ENCODE measurements around the gene PLA2G1B.

The PLA2G1B gene

DNA sequence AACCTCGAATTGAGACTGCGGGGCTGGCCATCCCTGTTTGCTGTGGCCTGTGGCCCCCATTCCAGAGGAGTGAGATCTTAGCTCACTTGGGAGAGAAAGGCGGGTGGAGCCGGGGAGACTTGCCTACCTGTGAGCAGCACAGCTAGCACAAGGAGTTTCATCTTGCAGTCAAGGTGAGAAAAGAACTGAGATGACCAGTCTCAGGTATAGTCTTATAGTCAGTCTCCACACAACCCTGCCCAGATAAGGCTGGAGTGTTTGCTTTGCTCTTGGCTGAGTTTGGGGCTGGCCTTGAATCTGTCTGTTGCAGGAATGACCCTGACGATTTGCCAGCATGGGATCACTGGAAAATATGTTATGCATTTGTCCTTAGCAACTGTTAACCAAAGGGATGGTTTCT is at the start of gene PLA2G1B:
Gene PLA2G1B (minus strand): TSS at position 187 of the 400 bp plus-strand sequence. CDS start 26 bp downstream, at position 161.
- DNase-seq: no peak

- DNase-seq: peak; percentile 35
These were observed 49.5 kb upstream of the PLA2G1B start for GRCh38 chr12:120376934-120377572.

DNA sequence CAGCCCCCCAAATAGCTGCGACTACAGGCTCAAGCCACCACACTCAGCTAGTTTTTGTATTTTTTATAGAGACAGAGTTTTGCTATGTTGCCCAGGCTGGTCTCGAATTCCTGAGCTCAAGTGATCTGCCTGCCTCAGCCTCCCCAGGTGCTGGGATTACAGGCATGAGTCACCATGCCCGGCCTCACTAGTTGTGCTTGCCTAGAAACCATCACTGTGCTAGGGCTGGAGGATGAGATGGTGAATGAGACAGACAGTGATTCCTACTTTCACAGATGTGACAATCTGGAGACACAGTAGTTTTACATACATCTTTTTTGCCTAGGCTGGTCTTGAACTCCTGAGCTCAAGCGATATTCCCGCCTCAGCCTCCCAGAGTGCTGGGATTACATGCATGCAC is 48.8 kb upstream of the PLA2G1B start:
- DNase-seq: no peak

GRCh38 chr12:120376009-120376408 is 48.4 kb upstream of the PLA2G1B start:
- DNase-seq: no peak

DNA sequence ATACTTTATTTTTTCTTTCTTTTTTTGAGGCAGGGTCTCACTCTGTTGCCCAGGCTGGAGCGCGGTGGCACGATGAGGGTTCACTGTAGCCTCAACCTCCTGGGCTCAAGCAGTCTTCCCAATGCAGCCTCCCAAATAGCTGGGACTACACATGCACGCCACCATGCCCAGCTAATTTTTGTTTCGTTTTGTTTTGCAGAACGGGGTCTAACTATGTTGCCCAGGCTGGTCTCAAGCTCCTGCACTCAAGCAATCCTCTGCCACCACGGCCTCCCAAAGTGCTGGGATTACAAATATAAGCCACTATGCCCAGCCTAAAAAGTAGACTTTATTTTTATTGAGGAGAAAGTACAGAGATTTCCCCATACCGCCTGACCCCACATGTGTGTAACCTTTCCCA is 46.1 kb upstream of the PLA2G1B start:
- no peak for DNase-seq

DNA sequence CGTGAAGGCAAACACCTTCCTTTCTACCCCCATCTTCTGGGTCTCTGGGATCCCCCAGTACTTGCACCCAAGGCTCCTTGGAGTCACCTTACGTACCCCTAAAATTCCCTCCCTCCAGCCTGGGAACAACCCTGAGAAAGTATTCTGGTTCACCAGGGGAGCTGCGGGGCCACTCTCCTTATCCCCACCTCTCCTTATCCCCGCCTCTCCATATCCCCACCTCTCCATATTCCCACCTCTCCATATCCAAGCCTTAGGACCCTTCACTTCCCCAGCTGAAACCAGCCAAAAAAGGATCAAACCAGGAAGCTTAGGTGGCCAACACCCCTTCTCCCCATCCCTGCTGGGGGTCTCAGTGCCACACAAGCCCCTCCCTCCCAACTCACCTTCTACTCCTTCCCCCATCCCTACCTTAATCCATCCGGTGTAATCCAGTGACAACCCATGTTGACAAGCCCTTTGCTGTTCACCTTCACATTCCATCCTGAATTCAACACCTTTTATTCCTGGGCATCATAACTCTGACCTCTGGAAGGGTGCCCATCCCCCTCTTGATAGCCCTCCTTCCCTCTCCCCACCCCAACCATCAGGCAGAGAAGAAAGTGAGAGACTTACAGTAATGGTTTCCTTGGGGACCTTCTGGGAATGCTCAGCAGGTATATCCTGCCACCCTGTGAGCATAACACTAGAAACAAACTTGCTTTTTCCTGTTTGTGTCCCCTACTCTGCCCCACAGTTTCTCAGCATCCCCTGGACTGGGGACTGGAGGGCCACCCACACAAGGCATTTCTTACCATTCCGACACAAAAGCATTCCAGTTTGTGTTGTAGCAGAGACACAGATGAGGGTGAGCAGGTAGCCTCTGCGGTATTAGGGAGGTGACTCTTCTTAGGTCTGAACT is 43.0 kb upstream of the PLA2G1B start:
- DNase-seq: peak; percentile 20

DNA sequence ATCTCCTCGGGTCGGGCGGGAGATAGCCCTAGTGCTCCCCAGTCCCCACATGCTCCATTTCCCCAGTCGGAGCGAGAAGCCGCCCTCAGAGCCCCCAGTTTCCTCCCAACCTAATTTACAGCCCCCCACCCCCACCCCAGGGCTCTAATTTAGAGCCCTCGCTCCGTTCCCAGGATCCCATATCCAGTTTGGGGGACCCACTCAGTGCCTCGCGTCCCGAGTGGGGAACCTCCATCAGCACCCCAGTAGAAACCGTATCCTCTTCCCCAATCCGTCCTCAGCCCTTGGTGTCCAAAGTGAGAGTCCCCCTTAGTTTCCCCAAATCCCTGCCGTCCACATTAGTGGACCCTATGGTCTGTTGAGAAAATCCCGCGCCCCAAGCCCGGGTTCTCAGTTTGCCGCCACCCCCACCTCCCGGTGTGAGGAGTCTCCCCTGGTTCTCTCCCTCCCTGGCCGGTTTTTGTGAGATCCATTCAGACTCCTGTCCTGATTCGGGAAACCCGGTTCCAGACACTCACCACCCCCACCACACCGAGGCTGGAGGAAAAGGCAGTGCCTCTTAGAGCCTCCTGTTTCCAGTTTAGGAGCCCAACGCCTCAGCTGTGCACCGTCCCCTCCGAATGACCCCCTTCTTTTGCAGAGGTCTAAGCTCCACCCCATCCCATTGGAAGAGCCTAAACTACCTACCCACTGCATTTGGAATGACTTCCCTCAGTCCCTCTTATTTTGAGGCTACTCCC is 42.2 kb upstream of the PLA2G1B start:
- DNase-seq: peak; percentile 42

DNA sequence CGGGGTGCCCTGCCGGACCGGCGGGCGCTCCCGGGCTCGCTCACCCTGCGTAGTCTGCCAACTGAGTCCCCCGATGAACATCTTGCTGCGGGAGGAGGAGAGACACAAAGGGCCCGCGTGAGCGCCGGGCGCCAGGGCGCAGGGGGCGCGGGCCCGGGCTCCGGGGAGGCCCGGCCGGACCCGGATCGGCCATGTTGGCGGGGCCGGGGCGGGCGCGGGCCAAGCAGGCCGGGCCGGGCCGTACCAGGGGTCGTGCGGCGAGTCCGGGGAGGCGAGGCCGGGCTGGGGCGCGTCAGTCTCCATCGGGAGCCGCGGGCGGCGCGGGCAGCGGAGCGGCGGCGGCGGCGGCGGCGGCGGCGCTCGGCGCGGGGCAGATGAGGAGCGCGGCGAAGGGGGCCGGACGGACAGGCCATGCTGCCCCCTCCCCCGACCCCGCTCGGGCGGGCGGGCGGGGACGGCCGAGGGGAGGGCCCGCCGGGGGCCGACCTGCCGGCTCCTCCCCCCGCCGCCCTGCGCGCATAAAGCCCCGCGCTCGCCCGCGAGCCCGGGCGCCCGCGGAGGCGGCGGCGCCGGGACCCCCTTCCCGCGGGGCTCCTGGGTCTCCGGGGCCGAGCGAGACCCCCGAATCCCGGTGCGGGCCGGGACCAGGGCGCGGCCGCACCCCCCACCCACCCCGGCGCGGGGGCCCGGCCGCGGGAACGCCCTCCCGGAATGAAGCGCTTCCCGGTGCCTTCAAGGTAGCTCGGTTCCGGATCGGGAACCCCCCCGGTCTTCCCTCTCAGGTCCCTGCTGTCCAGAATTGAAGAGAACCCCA is 41.4 kb upstream of the PLA2G1B start, which contains the start of gene MSI1:
Gene MSI1 (minus strand): TSS at position 376 of the 814 bp plus-strand sequence. CDS start 73 bp downstream, at position 303.
- peak; percentile 24 for DNase-seq

GRCh38 chr12:120367924-120368788 is 40.6 kb upstream of the PLA2G1B start:
- no peak for DNase-seq

GRCh38 chr12:120367233-120367923 is 39.8 kb upstream of the PLA2G1B start:
- peak; percentile 82 for DNase-seq

DNA sequence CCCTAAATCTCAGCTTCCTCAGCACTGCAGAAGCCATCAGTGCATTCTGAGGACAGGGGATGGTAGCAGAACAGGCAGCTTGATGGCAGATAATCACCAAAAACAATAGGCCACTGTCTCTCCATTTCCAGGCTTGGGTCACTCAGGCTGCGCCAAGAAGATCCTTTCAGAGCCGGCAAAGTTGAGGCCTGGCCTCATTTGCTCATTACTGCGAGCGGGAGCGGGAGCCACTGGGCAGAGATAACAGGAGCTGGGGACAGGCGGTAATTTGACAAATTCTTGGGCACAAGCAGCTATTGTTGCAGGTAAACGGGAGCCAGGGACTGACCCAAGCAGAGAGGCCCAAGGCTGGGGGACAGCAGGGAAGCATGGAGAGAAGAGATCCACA is 39.3 kb upstream of the PLA2G1B start:
- no peak for DNase-seq

DNA sequence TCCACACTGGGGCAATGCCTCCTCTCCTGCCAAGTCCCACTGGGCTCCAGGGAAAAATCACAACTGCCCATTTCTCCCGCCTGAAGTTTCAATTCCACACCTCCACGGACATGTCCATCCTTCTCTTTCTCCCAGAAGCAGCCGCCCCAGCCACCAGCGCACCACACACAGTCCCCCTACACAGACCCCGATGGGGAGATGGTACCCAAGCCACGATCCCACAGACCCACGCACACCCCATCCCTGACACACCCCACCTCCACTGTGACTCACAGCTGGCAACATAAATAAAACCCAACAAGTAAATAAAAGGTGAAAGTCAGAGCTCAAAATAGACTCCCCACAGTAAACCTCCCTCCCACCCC is 38.7 kb upstream of the PLA2G1B start:
- no peak for DNase-seq

GRCh38 chr12:120365675-120366340 is 38.2 kb upstream of the PLA2G1B start:
- DNase-seq: peak; percentile 34

- no peak for DNase-seq
These were observed 36.9 kb upstream of the PLA2G1B start for GRCh38 chr12:120364487-120364886.

DNA sequence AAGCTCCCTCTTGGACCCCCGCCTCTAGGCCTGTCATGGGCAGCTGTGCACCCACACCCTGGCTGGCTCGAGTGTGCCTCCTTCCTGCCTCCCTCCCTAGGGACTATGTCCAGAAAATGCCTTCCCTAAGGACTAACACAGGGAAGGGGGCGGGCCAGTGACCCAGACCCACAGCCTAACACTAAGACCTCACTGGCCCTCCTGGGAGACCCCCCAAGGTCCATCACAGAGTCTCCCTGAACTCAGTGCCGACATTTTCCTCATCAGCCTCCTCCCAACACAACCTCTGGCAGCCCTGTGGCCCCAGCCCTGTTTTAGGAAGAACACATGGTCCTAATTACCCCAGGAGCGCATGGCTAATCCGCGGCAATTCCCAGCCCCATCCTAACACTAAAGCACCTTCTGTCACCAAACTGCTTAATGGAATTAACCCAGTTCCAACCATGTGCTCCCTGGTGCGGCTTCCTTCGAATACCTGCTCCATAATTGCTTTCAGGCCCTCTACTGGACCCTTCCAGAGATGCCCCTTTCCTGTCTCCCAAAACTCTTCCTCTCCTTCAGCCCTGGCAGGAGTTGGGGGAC is 35.8 kb upstream of the PLA2G1B start:
- DNase-seq: peak; percentile 72

- peak; percentile 72 for DNase-seq
These were observed 35.1 kb upstream of the PLA2G1B start for GRCh38 chr12:120362516-120363273.

DNA sequence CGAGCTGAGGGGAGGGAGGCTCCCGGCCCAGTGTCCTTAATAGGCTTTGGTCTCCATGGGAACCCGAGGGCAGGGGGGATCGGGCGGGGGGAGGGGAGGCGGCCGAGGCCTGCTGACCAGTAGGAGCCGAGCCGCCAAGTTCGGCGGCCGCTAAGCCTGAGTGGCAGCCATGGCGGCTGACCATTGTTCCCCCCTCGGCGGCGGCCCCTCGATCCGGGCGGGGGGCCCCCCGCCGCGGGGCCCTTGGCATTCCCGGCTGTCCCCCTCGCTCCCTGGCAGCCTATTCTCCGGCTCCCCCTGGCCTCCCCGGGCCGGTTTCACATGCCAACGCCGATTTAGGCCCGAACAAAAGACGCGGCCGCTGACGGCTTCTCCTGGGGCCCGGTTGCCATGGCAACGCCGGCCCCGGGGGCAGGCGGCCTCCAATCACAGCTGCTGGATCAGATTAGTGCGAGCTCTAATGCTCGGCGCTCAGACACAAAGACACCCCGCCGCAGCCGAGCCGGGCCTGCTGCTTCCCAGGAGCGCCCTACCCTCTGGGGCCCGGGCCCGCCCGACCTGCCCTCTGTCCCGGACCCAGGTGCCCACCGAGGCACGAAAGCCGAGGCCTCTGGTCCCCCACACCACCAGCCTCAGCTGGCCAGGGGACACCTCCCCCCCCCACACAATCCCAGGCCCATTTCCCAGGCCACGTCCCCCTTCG is 34.1 kb upstream of the PLA2G1B start:
- peak; percentile 99 for DNase-seq

GRCh38 chr12:120359128-120359527 is 31.5 kb upstream of the PLA2G1B start:
- DNase-seq: no peak

Data from retina (tissue), 1 donor.